Smooth muscle cell of the umbilical artery (primary cell): ENCODE measurements around the gene PSME2. TPM values are rescaled to one million over a fixed set of nuclear protein-coding genes. Genes with fewer than 3 reads are reported as not detected.

Experiments used
- total RNA-seq: library from RNA; depleted of rRNA; stranded (reverse); fragments of >200 nt; gene quantifications from 2 replicates; pipeline ENCODE4 v1.2.3, GENCODE V29; 2014

PSME2 gene
- 63.5 and 65.1 TPM in 2 replicates for total RNA-seq

DNA sequence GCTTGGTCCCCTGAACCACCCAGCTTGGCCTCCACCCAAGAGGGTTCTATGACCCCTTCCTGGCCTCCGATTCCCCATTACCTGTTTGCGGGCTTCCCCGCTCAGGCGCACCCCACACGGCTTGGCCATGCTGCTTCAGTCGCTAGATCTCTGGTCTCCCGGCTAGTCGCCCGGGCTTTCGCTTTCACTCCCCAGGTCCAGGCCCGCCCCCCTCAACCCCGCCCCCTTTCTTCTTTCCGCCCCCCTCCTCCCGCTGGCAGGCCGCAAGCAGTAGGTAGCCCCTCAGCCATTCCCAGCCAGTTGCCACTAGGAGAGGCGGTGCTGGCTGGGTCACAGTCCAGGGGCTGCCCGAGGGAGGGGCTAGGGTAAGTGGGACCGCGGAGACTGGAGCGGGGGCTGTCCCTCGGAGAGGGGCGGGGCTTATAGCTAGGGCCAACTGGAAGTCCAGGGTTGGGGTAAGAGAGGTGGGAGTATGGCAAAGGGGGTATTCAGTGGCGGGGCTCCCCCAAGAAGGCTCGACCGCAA lies at the start of gene PSME2:
Gene PSME2, minus strand, starts transcription at position 158 of the 525 bp plus-strand sequence. Its CDS starts 29 bp downstream, at position 129.

DNA sequence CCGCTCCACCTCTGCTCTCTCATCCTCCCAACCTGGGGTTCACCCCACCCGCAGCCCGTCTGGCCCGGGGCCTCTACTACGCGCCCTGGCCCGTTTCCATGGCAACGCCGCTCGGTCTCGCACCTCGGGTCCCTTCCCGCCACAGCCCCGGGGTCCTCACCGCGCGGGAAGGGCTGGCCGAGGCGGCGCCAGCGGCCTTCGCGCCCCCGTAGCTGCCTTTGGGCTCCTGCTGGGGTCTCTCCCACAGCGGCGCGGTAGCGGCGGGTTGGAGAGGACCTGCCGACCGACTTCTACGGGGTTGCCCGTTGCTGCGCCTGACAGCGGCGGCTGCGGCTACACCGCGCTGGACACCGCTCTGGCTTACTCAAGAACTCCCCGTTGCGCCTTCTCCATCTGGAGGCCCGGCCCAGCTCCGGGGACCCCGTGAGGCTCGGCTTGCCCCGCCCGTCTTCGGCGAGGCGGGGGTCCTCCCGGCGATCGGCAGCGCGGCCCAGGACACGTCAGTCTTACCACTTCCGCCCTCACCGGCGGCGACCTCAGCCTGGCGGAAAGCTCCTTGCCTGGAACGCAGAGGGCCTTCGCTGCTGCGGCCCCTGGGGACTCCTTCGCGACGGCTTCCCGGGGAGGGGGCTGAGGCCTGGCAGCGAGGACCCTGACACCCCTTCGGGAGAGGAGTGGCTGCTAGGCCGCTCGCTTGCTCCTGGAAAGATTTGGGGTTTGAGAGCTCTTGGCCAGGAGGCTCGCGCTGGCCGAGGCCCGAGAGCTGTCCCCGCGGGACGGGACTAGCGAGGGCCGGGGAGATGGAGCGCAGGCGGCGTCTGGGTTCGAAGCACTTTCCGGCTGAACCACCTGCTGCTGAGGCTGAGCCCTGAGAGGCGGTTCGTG lies 49.0 kb upstream of the PSME2 start, which contains the start of gene TM9SF1:
Gene TM9SF1, minus strand, starts transcription at position 256 of the 885 bp plus-strand sequence. CDS start 422 bp downstream, outside the sequence.

GRCh38 chr14:24188251-24189058 lies 42.0 kb upstream of the PSME2 start, which contains the start of gene IPO4:
Gene IPO4, minus strand, starts transcription at chr14:24188816. Its CDS starts 29 bp downstream, at chr14:24188787.

DNA sequence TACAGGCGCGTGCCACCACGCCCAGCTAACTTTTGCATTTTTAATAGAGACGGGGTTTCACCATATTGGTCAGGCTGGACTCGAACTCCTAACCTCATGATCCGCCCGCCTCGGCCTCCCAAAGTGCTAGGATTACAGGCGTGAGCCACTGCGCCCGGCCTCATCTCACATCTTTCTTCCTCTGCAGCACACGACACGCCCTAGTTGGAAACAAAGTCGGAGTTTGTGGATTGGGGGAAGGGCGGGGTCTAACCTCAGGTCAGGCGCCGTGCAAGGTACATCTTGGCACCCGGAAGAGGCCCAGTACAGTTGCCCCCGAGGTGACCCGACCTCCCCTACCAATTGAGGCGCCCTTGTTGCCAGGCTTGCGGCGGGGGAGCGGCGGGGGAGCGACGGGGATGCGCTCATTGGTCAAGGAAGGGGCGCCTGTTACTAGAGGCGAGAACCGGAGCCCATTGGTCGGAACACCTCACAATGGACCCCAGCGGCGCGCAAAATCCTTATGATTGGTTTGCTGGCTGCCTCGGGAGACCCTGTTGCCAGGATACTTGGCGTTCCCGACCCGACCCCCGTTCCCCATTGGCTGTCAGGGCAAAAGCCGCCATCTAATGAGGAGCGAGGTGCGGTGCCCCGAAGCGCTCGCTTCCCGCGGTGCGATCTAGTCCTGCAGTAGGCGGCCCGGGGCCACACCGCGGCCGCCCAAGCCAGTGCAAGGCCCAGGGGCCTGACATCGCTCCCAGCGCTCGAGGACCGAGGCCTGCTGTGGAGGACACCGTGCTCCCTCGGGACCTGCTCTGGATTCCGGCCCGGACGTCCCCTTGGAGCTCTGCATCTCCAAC lies 25.2 kb upstream of the PSME2 start, which contains the start of gene REC8:
Gene REC8, plus strand, starts transcription at position 659 of the 839 bp plus-strand sequence. CDS start 473 bp downstream, outside the sequence.

DNA sequence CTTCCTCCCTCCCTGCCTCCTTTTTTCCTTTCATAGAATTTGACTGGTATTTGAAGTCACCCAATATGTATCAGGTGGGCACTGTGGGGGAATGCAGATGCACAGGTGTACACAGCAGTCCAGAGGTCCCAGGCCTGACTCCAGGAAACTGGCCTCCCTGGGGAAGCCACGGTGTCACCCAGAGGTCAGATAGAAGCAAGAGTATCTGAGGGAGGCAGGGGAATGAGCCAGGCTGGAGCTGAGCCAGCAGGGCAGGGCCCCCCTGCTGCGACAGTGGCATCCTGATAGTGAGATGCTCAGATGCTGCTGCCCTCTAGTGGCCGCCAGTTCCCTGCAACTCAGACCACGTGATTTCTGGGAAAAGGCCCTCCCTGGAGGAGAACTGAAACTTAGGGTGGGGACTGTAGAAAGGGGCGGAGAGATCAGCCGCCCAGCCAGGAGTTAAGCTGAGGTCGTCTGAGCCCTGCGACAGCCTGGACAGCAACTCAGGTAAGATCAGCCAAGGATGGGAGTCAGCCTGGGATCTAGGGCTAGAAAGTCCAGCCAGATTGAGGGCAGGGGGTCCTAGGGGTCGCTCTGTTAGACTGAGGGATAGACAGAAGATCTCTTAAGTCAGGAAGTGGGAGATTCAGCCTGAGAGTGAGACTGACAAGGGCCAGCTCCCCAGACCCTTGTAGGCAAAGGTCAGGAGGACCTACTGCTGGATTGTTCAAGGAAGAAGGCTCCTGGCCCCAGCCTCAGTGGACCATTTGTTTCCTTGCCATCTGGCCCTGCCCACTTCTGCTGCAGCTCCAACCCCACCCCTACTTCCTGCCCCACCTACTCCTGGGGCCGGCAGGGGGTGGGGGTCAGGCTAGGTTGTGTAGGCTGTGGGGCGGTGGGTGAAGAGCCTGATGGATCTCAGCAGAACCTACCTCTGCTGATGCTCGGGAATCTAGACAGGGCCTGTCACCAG lies 14.7 kb upstream of the PSME2 start, which contains the start of gene IRF9:
Gene IRF9, plus strand, starts transcription at position 416 of the 955 bp plus-strand sequence. CDS start 880 bp downstream, outside the sequence.

DNA sequence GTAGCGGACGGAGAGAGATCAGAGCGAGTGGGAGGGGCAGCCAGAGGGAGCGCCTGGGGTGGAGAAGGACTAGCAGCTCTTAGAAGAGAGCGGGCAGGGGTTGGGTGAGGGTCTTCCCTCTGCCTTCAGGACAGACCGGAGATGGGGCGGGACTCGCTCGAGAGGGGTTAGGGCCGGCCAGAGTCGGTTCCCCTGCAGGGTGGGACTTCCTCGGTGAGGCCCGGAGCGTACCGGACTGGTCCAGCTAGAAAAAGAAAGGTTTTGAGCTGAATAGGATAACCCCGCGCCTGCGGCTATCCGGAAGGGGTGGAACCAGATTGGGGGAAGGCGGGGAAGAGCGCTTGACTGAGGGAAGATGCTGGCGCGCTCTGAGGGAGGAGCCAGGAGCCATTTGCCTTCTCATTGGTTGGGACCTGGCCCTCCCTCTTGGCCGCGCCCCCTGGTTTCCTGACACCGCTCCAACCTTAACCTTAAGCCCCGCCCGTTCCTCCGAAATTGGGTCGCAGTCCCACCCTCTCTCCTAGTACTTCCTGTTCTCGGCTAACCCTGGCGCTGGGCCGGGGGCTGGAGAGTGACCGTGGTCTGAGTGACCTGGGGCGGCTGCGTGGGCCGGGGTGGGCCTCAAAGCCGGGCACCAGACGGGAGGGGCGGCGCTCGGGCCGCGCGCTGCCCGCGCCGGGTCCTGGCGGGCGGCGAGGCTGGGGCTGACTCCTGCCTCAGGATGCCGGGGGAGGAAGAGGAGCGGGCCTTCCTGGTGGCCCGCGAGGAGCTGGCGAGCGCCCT lies 759 bp upstream of the PSME2 start, which contains the start of gene RNF31:
Gene RNF31, plus strand, starts transcription at position 521 of the 783 bp plus-strand sequence. Its CDS starts 201 bp downstream, at position 722.

GRCh38 chr14:24141097-24141880 lies 5.1 kb downstream of the PSME2 start, which contains the start of gene EMC9:
Gene EMC9, minus strand, starts transcription at chr14:24141591. Its CDS starts 287 bp downstream, at chr14:24141304.

DNA sequence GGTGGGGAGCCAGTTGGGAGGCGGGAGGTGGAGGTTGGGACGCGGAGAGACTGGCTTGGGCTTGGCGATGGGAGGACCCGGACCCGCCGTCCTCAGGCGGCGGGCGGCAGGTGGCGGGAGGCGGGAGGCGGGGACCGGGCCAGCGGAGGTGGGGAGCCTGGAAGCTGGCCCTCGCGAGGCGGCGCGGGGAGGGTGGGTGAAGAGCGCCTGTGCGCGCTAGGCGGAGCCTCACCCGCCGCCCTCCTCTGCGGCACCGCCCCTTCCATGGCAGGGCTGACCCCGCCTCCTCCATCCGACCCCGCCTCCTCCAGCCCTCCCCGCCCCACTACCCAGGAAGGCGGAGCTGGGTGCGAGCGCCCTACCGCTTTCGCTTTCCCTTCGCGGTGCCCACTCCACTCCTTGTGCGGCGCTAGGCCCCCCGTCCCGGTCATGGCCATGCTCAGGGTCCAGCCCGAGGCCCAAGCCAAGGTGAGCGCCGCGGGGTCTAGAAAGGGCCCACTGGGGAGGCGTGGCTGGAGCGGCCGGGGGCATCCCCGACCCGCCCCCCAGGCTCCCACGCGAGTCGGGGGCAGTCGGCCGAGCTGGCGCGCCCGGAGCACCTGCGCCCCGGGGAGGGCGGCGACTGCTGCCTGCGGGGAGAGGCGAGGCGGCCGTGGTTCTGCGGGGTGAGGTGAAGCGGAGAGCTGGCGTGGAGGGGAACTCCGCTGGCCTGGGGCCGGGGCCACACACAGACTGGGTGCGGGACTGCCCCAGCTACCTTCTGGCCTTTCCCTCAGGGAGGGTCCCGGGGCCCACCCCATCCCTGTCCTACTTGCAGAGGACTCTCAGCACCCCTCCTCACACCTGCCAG lies 10.4 kb downstream of the PSME2 start, which contains the start of gene PSME1:
Gene PSME1, plus strand, starts transcription at position 361 of the 850 bp plus-strand sequence. Its CDS starts 69 bp downstream, at position 430.

GRCh38 chr14:24130380-24130716 lies 16.1 kb downstream of the PSME2 start, which contains the start of gene FITM1:
Gene FITM1, plus strand, starts transcription at chr14:24130659. Its CDS starts 905 bp downstream, at chr14:24131564.

GRCh38 chr14:24114532-24115421 lies 31.6 kb downstream of the PSME2 start, which contains the start of the genes DCAF11 and NRL:
Gene DCAF11, plus strand, starts transcription at chr14:24114777. Its CDS starts 818 bp downstream, at chr14:24115595.
Gene NRL, minus strand, starts transcription at chr14:24114949. Its CDS starts 32,101 bp downstream, at chr14:24082848.

DNA sequence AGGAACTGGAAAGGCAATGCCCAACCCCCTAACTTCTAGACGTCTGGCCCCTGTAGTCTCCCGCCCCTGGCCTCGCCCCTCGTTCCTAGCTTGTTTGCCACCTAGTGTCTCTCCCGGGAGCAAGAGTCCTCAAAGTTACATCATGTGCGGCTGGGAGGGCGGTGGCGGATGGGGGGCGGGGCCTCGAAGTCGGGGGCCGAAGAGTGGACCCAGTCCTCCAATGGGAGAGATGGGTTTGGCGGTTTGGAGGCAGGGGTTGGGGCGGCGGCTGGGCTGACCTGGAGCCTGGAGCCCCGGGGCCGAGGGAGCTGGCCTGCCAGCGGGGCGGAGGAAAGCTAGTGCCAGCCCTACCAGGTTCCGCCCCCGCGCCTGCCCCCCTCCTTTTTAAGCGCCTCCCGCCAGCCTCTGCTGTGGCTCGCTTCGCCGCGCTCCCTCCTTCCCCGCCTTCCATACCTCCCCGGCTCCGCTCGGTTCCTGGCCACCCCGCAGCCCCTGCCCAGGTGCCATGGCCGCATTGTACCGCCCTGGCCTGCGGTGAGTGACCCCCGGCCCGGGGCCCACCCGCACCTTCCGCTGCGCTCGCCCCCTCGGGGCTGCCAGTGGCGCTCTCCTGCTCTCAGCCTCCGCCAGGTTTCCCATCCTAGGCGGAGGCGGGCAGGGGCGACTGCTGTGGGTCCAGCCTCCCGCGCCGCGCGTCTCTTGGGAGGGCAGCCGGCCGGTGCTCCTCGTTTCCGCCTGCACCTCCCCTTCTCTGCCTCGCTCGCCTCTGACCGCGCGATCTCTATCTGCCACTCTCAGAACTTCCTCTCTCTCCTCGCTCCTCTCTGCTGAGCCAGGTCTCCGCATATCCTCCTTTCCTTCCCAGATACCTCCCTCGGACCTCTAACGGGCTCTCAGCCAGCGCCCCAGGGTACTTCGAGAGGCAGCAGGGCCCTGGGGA lies 52.2 kb downstream of the PSME2 start, which contains the start of gene PCK2:
Gene PCK2, plus strand, starts transcription at position 411 of the 940 bp plus-strand sequence. Its CDS starts 95 bp downstream, at position 506.

